Measurements from ENCODE around the gene SMARCA2.

DNA sequence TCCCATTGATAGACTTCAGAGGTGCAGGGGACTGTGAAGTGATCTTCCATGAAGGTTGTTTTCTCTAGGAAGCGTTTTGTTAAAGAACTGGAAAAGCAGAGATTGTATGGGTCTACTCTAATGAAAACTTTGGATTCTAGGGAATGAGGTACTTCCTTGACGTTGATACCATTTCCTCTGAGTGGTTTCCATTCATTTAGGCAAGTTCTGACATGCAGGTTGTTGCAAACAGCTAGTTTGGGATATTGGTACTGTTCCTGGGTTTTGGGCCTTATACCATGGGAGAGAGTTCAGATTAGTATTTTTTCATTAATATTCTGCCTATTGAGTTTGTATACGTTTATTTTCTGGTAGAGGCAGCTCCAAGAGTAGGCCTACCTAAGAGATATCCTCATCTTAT is 25.7 kb downstream of the SMARCA2 start:
- TF ChIP-seq POLR2AphosphoS5 (IDR thresholded peaks at IDR 0.05; ENCODE audit: low read depth, low read length), result no peak
- no peak for TF ChIP-seq SIN3A (IDR thresholded peaks at IDR 0.05; ENCODE audit: borderline replicate concordance, insufficient read depth, low read length)
- TF ChIP-seq REST (IDR thresholded peaks at IDR 0.05; ENCODE audit: insufficient read depth in 1 of 2, low read depth in 2 of 2, low read length in 2 of 2), result no peak
- TF ChIP-seq TAF1 (IDR thresholded peaks at IDR 0.05; ENCODE audit: borderline replicate concordance, insufficient read depth, low read length), result no peak
